Activated CD4-positive, alpha-beta memory T cell treated with anti-CD3 and anti-CD28 coated beads, Interleukin-2, amount 10 ng/mL, durations not matched to agents 7 days and 5 days (primary cell): Measurements from ENCODE around the gene UBE2G2. TPM values are rescaled to one million over a fixed set of nuclear protein-coding genes. Genes with fewer than 3 reads are reported as not detected.

ENCODE experiments used
- CTCF ChIA-PET: fragments of 350-600 bp; sonication (Branson Sonifier 250); formaldehyde crosslinking; loops from one replicate; lab custom pipeline; 2021; ENCODE audit warnings: antibody characterized with exemption, inconsistent platforms; lab: Charles Lee
- POLR2A ChIA-PET: fragments of 350-600 bp; sonication (Branson Sonifier 250); formaldehyde crosslinking; loops from one replicate; lab custom pipeline; 2021; ENCODE audit warnings: antibody characterized with exemption; lab: Charles Lee
- DNase-seq: peaks from one replicate; pipeline ENCODE4 v3.0.0-alpha.2; 2020
- H3K27ac Mint-ChIP-seq: one replicate; pipeline ENCODE4 v1.8.0; 2021; ENCODE audit warnings: mild to moderate bottlenecking, mixed read lengths
- H3K27me3 Mint-ChIP-seq: one replicate; pipeline ENCODE4 v1.8.0; 2021; ENCODE audit warnings: mixed read lengths
- H3K36me3 Mint-ChIP-seq: one replicate; pipeline ENCODE4 v1.8.0; 2021; ENCODE audit warnings: low read depth, mixed read lengths
- H3K4me1 Mint-ChIP-seq: one replicate; pipeline ENCODE4 v1.8.0; 2021; ENCODE audit warnings: mixed read lengths
- H3K4me3 Mint-ChIP-seq: one replicate; pipeline ENCODE4 v1.8.0; 2021; ENCODE audit warnings: mild to moderate bottlenecking, mixed read lengths
- H3K9me3 Mint-ChIP-seq: one replicate; pipeline ENCODE4 v1.8.0; 2021; ENCODE audit warnings: mixed read lengths
- total RNA-seq, 2 experiments: library from RNA; stranded (reverse); gene quantifications; one replicate each; pipeline ENCODE4 v1.2.3, GENCODE V29; 2021

UBE2G2 gene
- total RNA-seq, 2 experiments from 2014 or later = 70.7 to 74.0 TPM

GRCh38 chr21:44844256-44844655 lies 42.6 kb upstream of the UBE2G2 start:
- H3K27ac Mint-ChIP-seq = no peak overlapping the region
- ChIA-PET CTCF (no interaction called here), POLR2A (no interaction called here)
- peaks cover 16% of the 10 kb centered on the region for H3K4me1 Mint-ChIP-seq
- H3K9me3 Mint-ChIP-seq = no peaks in the 10 kb centered on the region
- H3K4me3 Mint-ChIP-seq = no peak overlapping the region
- H3K27me3 Mint-ChIP-seq = peaks cover 5% of the 10 kb centered on the region
- DNase-seq = no peak
- peaks cover 3% of the 10 kb centered on the region for H3K36me3 Mint-ChIP-seq

GRCh38 chr21:44842721-44843445 lies 41.3 kb upstream of the UBE2G2 start:
- Mint-ChIP-seq H3K4me3 (no peak overlapping the region), H3K4me1 (peaks cover 16% of the 10 kb centered on the region), H3K36me3 (no peaks in the 10 kb centered on the region), H3K27me3 (peaks cover 7% of the 10 kb centered on the region), H3K9me3 (no peaks in the 10 kb centered on the region), H3K27ac (no peak overlapping the region)
- POLR2A ChIA-PET = no interaction called here
- CTCF ChIA-PET = no interaction called here
- no peak for DNase-seq

- POLR2A ChIA-PET = no interaction called here
- Mint-ChIP-seq H3K4me1 (peaks cover 16% of the 10 kb centered on the region), H3K27ac (no peak overlapping the region), H3K9me3 (no peaks in the 10 kb centered on the region), H3K27me3 (peaks cover 7% of the 10 kb centered on the region), H3K4me3 (no peak overlapping the region), H3K36me3 (no peaks in the 10 kb centered on the region)
- CTCF ChIA-PET = no interaction called here
- no peak for DNase-seq
Observed at GRCh38 chr21:44842087-44842486, 40.5 kb upstream of the UBE2G2 start.

- Mint-ChIP-seq H3K27ac (no peak overlapping the region), H3K4me3 (no peak overlapping the region)
- POLR2A ChIA-PET = interaction anchor here (1.1 kb wide), 1 partner anchor 27 kb away, joined by 3 read pairs; no protein-coding TSS in a partner anchor
Observed at GRCh38 chr21:44840771-44841170, 39.2 kb upstream of the UBE2G2 start.

GRCh38 chr21:44838951-44839350 lies 37.3 kb upstream of the UBE2G2 start:
- no peak for DNase-seq
- Mint-ChIP-seq H3K27ac (no peak overlapping the region), H3K9me3 (no peaks in the 10 kb centered on the region), H3K4me3 (no peak overlapping the region), H3K27me3 (peaks cover 7% of the 10 kb centered on the region), H3K4me1 (no peaks in the 10 kb centered on the region), H3K36me3 (no peaks in the 10 kb centered on the region)
- CTCF ChIA-PET = no interaction called here
- POLR2A ChIA-PET = no interaction called here

More at GRCh38 chr21:44840771-44841170, 39.2 kb upstream of the UBE2G2 start:
- no peak for DNase-seq
- Mint-ChIP-seq H3K27me3 (peaks cover 7% of the 10 kb centered on the region), H3K36me3 (no peaks in the 10 kb centered on the region), H3K9me3 (no peaks in the 10 kb centered on the region), H3K4me1 (peaks cover 8% of the 10 kb centered on the region)
- CTCF ChIA-PET = no interaction called here

- H3K4me3 Mint-ChIP-seq = no peak overlapping the region
- no peak overlapping the region for H3K27ac Mint-ChIP-seq
- no peaks in the 10 kb centered on the region for H3K36me3 Mint-ChIP-seq
- POLR2A ChIA-PET = no interaction called here
- DNase-seq = no peak
- H3K4me1 Mint-ChIP-seq = no peaks in the 10 kb centered on the region
- CTCF ChIA-PET = no interaction called here
- H3K9me3 Mint-ChIP-seq = no peaks in the 10 kb centered on the region
- peaks cover 7% of the 10 kb centered on the region for H3K27me3 Mint-ChIP-seq
Observed at GRCh38 chr21:44838039-44838895, 36.6 kb upstream of the UBE2G2 start.

GRCh38 chr21:44837537-44837936 lies 35.9 kb upstream of the UBE2G2 start:
- no peak for DNase-seq
- no peak overlapping the region for H3K4me3 Mint-ChIP-seq
- POLR2A ChIA-PET = no interaction called here
- CTCF ChIA-PET = no interaction called here
- no peaks in the 10 kb centered on the region for H3K36me3 Mint-ChIP-seq
- no peaks in the 10 kb centered on the region for H3K4me1 Mint-ChIP-seq
- peaks cover 7% of the 10 kb centered on the region for H3K27me3 Mint-ChIP-seq
- no peaks in the 10 kb centered on the region for H3K9me3 Mint-ChIP-seq
- no peak overlapping the region for H3K27ac Mint-ChIP-seq

GRCh38 chr21:44836666-44837471 lies 35.2 kb upstream of the UBE2G2 start:
- Mint-ChIP-seq H3K4me3 (no peak overlapping the region), H3K36me3 (no peaks in the 10 kb centered on the region), H3K4me1 (no peaks in the 10 kb centered on the region), H3K27ac (no peak overlapping the region), H3K27me3 (peaks cover 3% of the 10 kb centered on the region), H3K9me3 (no peaks in the 10 kb centered on the region)
- no peak for DNase-seq
- POLR2A ChIA-PET = no interaction called here
- CTCF ChIA-PET = no interaction called here

GRCh38 chr21:44836349-44836665 lies 34.7 kb upstream of the UBE2G2 start:
- POLR2A ChIA-PET = no interaction called here
- DNase-seq = no peak
- Mint-ChIP-seq H3K9me3 (no peaks in the 10 kb centered on the region), H3K4me3 (no peak overlapping the region), H3K27me3 (peaks cover 2% of the 10 kb centered on the region), H3K27ac (no peak overlapping the region), H3K4me1 (peaks cover 1% of the 10 kb centered on the region), H3K36me3 (no peaks in the 10 kb centered on the region)
- CTCF ChIA-PET = no interaction called here

GRCh38 chr21:44835647-44835973 lies 34.0 kb upstream of the UBE2G2 start:
- H3K36me3 Mint-ChIP-seq = no peaks in the 10 kb centered on the region
- POLR2A ChIA-PET = no interaction called here
- H3K9me3 Mint-ChIP-seq = no peaks in the 10 kb centered on the region
- CTCF ChIA-PET = no interaction called here
- H3K4me3 Mint-ChIP-seq = no peak overlapping the region
- H3K4me1 Mint-ChIP-seq = peaks cover 4% of the 10 kb centered on the region
- no peak overlapping the region for H3K27ac Mint-ChIP-seq
- DNase-seq = no peak
- H3K27me3 Mint-ChIP-seq = peaks cover 2% of the 10 kb centered on the region

- Mint-ChIP-seq H3K4me1 (peaks cover 4% of the 10 kb centered on the region), H3K27me3 (peaks cover 5% of the 10 kb centered on the region), H3K36me3 (no peaks in the 10 kb centered on the region), H3K9me3 (peaks cover 2% of the 10 kb centered on the region), H3K27ac (no peak overlapping the region), H3K4me3 (no peak overlapping the region)
- CTCF ChIA-PET = no interaction called here
- DNase-seq = no peak
- POLR2A ChIA-PET = no interaction called here
Observed at GRCh38 chr21:44834951-44835646, 33.5 kb upstream of the UBE2G2 start.

GRCh38 chr21:44834231-44834950 lies 32.8 kb upstream of the UBE2G2 start:
- no peaks in the 10 kb centered on the region for H3K36me3 Mint-ChIP-seq
- peaks cover 4% of the 10 kb centered on the region for H3K4me1 Mint-ChIP-seq
- peaks cover 9% of the 10 kb centered on the region for H3K27me3 Mint-ChIP-seq
- ChIA-PET POLR2A (no interaction called here), CTCF (no interaction called here)
- H3K4me3 Mint-ChIP-seq = no peak overlapping the region
- H3K27ac Mint-ChIP-seq = no peak overlapping the region
- DNase-seq = no peak
- peaks cover 3% of the 10 kb centered on the region for H3K9me3 Mint-ChIP-seq
